GM19099 (cell line): ENCODE measurements around the gene LDAF1.

Source experiments
- POLR2A ChIP-seq: IDR thresholded peaks from 3 replicates; pipeline ENCODE4 v1.6.1; 2011; ENCODE audit warnings: low read depth; ENCODE audit not compliant: insufficient read length; ENCODE audit errors: extremely low read depth

Gene LDAF1

GRCh38 chr16:21185659-21186325, 27.3 kb downstream of the LDAF1 start:
- no peak for TF ChIP-seq POLR2A

DNA sequence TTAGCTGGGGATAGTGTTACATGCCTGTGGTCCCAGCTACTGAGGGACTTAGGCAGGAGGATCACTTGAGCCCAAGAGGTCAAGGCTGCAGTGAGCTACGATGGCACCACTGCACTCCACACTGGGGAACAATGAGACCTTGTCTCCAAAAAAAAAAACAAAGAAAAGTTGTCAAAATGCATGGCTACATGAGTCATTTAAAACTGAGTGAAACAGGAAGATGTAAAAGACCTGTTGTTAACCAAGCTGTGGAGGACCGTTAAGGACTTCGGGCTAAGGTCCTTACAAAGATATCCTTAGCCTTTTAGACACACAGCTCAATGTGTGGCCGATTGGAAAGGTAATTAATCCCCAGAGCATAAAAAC, 27.8 kb downstream of the LDAF1 start:
- no peak for TF ChIP-seq POLR2A

DNA sequence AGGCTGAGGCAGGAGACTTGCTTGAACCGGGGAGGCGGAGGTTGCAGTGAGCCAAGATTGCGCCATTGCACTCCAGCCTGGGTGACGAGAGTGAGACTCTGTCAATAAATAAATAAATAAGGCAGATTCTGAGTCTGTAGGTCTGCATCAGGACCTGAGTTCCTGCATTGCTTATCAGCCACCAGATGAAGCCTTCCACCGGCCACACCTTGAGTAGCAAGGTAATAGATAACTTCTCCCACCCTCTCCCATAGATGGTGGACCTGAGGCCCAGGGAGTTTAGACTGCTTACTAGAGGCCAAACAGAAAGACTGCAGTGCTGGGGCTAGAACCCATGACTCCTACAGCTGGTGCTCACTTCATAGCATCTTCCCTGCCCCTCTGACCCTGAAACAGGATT, 30.8 kb downstream of the LDAF1 start:
- no peak for TF ChIP-seq POLR2A

- no peak for TF ChIP-seq POLR2A
Measured at GRCh38 chr16:21190013-21190412, 31.5 kb downstream of the LDAF1 start.

DNA sequence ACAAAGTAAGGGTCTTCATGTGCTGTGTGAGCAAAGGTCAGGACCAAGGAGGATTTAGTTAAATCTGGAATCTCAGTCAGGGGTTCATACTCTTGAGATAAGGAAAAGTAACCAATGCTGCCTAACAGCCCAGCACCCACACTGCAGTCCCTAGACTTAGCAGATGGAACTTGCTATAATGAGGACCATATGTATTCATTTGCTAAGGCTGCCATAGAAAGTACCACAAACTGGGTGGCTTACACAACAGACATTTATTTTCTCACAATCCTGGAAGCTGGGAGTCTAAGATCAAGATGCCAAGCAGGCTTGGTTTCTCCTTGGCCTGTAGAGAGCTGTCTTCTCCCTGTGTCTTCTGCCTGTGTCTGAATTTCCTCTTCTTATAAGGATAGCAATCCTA, 32.1 kb downstream of the LDAF1 start:
- no peak for TF ChIP-seq POLR2A

DNA sequence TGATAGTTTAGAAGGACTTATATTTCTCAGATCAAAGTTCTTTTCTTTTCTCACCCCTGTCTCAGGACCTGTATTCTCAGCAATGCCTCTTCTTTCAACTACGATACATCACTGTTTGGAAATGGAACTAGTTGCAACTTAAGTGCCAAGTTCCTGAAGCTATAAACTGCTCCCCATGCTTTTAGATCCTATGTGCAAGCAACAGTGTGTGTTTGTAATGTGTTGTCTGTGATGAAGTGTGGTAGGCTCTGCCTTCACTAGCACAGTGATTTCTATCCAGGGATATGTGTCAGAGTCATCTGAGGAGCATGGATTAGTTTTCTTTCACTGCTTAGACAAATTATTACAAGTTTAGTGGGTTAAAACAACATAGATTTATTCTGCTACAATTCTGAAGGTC, 34.5 kb downstream of the LDAF1 start:
- TF ChIP-seq POLR2A: no peak

GRCh38 chr16:21194771-21195301, 36.4 kb downstream of the LDAF1 start:
- no peak for TF ChIP-seq POLR2A

- TF ChIP-seq POLR2A: no peak
Measured at GRCh38 chr16:21197112-21197511, 38.6 kb downstream of the LDAF1 start.

DNA sequence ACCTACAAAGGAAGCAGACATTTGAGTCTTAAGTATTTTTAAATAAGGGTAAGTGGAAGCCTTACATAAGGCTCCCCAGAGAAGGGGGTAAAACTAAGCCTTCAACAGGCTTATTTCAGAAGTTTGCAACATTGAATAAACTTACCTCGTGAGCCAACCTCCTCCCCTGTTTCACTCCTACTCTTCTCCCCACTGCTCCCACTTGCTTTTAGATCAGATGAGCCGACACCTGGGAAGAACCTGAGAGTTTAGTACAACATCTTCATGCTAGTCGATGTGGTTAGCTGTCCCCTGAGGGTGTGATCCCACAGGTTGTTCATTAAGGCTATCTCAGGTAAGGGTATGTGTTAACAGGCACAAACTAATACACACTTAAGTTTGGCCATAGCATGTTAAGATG, 39.1 kb downstream of the LDAF1 start:
- TF ChIP-seq POLR2A: no peak

DNA sequence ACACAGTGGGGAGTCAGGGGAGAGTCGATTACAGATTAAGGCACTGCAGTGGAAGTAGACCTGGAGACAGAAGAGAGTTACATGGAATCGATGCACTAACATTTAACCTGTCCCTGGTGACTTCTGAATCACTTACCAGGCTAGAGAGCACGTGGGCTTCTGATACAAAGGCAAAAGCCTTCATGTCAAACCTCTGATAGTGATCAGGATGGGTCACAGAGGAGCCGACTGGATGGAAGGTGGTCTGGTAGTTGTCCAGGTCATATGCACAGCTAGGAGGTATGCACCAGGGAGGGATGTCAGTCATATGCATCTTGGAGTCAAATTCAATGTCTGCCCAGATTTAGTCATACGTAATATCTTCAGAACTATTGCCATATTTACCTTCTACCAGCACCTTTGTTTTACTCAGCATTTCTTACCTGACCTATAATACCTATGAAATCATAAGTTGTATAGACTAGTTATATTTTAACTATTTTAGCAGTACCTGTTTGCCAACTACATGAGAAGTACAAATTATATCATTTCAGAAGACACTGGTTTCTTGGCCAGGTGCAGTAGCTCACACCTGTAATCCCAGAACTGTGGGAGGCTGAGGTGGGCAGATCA, 41.2 kb downstream of the LDAF1 start:
- TF ChIP-seq POLR2A: no peak

DNA sequence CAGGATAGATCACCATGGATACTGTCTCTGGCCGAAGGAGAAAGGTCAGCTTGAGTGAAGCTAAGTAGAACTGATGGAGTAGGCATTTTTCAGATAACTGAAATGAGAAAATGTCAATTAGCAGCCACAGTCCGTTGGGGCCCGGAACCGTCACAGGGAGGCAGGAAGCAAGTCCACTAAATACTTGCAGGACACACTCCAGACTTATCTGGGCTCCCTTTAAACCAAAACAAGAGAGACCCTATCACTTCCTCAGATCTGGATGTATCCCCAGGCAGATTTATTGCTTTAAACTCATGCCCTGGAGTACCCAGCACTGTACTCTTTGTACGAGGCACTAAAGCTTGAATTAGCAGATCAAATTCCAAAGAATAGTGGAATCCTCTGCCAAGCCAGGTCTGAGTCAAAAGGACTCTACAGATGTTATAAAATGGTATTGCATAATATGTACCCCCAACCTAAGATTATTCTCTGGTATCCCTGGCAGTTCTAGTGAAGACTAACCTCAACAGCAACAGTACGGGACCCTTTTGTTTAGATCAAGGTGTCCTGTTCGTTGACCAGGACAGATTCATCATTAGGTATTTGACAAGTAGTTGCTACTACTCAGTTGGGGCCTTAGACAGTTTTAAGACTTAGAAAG, 44.8 kb downstream of the LDAF1 start:
- no peak for TF ChIP-seq POLR2A

DNA sequence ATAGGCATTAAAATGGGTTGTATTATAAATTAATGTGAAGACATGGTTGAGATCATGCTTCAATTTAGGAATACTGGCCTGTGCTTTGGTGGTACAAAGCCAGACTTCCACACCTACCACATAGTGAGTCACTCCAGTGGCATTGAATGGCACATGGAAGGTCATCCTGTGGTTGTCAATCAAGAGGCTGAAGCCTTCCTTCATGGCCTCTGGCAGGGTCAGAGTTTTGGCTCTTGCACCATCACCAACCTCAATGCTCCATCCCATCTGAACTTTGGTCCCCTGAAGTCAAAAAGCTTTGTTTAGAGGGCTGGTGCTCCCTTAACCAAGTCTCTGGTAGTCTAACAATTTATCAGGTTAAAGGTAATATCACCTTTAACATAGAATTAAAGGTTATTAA, 46.8 kb downstream of the LDAF1 start:
- TF ChIP-seq POLR2A: no peak

GRCh38 chr16:21206550-21206949, 48.1 kb downstream of the LDAF1 start:
- no peak for TF ChIP-seq POLR2A

GRCh38 chr16:21208446-21209230, 50.2 kb downstream of the LDAF1 start:
- TF ChIP-seq POLR2A: no peak

DNA sequence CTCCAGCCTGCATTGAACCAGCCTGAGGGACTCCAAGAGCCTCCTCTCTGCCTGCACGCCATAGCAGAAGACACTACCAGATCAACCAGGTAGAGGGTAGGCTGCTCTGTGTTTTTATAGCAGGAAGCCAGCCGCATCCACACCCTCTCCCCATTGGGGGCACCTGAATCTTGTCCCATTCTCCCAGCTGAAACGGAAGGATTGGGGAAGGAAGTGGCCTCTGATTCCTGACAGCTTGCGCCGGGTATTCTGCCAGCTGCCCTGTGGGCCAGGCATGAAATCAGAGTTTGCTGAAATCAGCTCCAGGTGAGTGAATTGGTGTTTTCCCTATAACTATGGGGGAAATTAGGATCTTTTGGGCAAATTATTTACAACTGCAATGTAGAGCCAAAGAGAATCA, 53.0 kb downstream of the LDAF1 start, which contains the start of gene ZP2:
ZP2 (minus strand) TSS at position 89 of the 400 bp plus-strand sequence; CDS start at position 62, 27 bp downstream.
- TF ChIP-seq POLR2A: no peak
